GM23338 (cell line): ENCODE data around the gene SRPRA.

ENCODE experiments used
- CREB1 ChIP-seq: fragments of 250-450 bp; sonication (Bioruptor Pico); IDR thresholded peaks from 2 replicates; pipeline ENCODE4 v1.5.0; 2020; ENCODE audit warnings: low read depth, mild to moderate bottlenecking, moderate library complexity
- EZH2 ChIP-seq: fragments of 200-600 bp; sonication (generic); IDR thresholded peaks from one replicate; pipeline ENCODE4 v1.8.0; 2017; ENCODE audit warnings: antibody characterized with exemption, mild to moderate bottlenecking, low read depth; ENCODE audit not compliant: unreplicated experiment
- EZH2phosphoT487 ChIP-seq: fragments of 200-600 bp; sonication (generic); IDR thresholded peaks from one replicate; pipeline ENCODE4 v1.8.1; 2018; ENCODE audit warnings: antibody characterized with exemption; ENCODE audit not compliant: unreplicated experiment
- JUNB ChIP-seq: IDR thresholded peaks from one replicate; pipeline ENCODE4 v1.6.1; 2016; ENCODE audit warnings: antibody characterized with exemption; ENCODE audit not compliant: unreplicated experiment
- NANOG ChIP-seq: IDR thresholded peaks from 2 replicates; pipeline ENCODE4 v1.6.1; 2016; ENCODE audit warnings: antibody characterized with exemption, borderline replicate concordance
- POLR2AphosphoS5 ChIP-seq: IDR thresholded peaks from 2 replicates; pipeline ENCODE4 v1.6.1; 2016; ENCODE audit warnings: antibody characterized with exemption, low read depth
- STAT1 ChIP-seq: IDR thresholded peaks from one replicate; pipeline ENCODE4 v1.6.1; 2016; ENCODE audit warnings: antibody characterized with exemption; ENCODE audit not compliant: unreplicated experiment
- ZNF114 ChIP-seq: fragments of 250-450 bp; sonication (Bioruptor Pico); IDR thresholded peaks from 2 replicates; pipeline ENCODE4 v1.5.0; 2020; ENCODE audit warnings: mild to moderate bottlenecking, moderate library complexity
- ZNF331 ChIP-seq: fragments of 250-450 bp; sonication (Bioruptor Pico); IDR thresholded peaks from 2 replicates; pipeline ENCODE4 v1.5.0; 2020; ENCODE audit warnings: low read depth, mild to moderate bottlenecking, moderate library complexity
- TF ChIP-seq, protein P1 (sequence below), 2 experiments: fragments of 200-600 bp in 1 of 2; sonication (generic) in 1 of 2; conservative IDR thresholded peaks; 2 replicates each; pipeline versions ENCODE4 v1.5.1 to v1.6.1; 2016 to 2017; ENCODE audit warnings: antibody characterized with exemption in 2 of 2, low read depth in 2 of 2, mild to moderate bottlenecking in 2 of 2, moderate library complexity in 1 of 2
- TF ChIP-seq, protein P2 (sequence below): IDR thresholded peaks from one replicate; pipeline ENCODE4 v1.6.1; 2018; ENCODE audit warnings: antibody characterized with exemption; ENCODE audit not compliant: unreplicated experiment
- TF ChIP-seq, protein P3 (sequence below): IDR thresholded peaks from 2 replicates; pipeline ENCODE4 v1.6.1; 2016; ENCODE audit warnings: antibody characterized with exemption
- TF ChIP-seq, protein P4 (sequence below): fragments of 250-450 bp; sonication (Bioruptor Pico); IDR thresholded peaks from 2 replicates; pipeline ENCODE4 v1.5.0; 2020; ENCODE audit warnings: mild to moderate bottlenecking, moderate library complexity

DNA sequence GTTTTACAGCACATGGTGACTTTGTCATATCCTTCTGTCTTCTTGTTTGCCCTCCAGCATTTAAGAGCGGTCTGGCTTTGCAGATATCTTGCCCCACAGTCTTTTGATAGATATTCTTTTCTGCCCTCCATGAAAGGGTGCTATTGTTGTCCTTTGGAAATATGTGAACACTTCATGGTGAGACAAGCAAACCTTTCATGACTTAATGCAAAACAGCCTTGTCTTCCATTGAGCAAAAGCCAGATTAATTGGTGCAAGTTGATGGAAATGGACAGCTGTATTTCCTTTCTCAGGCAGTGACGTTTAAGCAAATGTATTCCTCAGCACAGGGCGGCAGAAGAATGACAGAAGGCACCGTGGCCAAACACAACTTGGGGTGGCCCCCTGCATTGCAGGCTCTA, 39.6 kb upstream of the SRPRA start:
- TF ChIP-seq, protein P1, sequence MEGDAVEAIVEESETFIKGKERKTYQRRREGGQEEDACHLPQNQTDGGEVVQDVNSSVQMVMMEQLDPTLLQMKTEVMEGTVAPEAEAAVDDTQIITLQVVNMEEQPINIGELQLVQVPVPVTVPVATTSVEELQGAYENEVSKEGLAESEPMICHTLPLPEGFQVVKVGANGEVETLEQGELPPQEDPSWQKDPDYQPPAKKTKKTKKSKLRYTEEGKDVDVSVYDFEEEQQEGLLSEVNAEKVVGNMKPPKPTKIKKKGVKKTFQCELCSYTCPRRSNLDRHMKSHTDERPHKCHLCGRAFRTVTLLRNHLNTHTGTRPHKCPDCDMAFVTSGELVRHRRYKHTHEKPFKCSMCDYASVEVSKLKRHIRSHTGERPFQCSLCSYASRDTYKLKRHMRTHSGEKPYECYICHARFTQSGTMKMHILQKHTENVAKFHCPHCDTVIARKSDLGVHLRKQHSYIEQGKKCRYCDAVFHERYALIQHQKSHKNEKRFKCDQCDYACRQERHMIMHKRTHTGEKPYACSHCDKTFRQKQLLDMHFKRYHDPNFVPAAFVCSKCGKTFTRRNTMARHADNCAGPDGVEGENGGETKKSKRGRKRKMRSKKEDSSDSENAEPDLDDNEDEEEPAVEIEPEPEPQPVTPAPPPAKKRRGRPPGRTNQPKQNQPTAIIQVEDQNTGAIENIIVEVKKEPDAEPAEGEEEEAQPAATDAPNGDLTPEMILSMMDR (conservative IDR thresholded peaks at IDR 0.05; ENCODE audit: low read depth in 2 of 2): no peak
- no peak for TF ChIP-seq EZH2
- TF ChIP-seq, protein P2, sequence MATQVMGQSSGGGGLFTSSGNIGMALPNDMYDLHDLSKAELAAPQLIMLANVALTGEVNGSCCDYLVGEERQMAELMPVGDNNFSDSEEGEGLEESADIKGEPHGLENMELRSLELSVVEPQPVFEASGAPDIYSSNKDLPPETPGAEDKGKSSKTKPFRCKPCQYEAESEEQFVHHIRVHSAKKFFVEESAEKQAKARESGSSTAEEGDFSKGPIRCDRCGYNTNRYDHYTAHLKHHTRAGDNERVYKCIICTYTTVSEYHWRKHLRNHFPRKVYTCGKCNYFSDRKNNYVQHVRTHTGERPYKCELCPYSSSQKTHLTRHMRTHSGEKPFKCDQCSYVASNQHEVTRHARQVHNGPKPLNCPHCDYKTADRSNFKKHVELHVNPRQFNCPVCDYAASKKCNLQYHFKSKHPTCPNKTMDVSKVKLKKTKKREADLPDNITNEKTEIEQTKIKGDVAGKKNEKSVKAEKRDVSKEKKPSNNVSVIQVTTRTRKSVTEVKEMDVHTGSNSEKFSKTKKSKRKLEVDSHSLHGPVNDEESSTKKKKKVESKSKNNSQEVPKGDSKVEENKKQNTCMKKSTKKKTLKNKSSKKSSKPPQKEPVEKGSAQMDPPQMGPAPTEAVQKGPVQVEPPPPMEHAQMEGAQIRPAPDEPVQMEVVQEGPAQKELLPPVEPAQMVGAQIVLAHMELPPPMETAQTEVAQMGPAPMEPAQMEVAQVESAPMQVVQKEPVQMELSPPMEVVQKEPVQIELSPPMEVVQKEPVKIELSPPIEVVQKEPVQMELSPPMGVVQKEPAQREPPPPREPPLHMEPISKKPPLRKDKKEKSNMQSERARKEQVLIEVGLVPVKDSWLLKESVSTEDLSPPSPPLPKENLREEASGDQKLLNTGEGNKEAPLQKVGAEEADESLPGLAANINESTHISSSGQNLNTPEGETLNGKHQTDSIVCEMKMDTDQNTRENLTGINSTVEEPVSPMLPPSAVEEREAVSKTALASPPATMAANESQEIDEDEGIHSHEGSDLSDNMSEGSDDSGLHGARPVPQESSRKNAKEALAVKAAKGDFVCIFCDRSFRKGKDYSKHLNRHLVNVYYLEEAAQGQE: no peak
- TF ChIP-seq CREB1 (CRISPR knock-in tag): no peak
- TF ChIP-seq ZNF114 (CRISPR knock-in tag): no peak
- TF ChIP-seq, protein P3, sequence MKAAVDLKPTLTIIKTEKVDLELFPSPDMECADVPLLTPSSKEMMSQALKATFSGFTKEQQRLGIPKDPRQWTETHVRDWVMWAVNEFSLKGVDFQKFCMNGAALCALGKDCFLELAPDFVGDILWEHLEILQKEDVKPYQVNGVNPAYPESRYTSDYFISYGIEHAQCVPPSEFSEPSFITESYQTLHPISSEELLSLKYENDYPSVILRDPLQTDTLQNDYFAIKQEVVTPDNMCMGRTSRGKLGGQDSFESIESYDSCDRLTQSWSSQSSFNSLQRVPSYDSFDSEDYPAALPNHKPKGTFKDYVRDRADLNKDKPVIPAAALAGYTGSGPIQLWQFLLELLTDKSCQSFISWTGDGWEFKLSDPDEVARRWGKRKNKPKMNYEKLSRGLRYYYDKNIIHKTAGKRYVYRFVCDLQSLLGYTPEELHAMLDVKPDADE: no peak
- no peak for TF ChIP-seq POLR2AphosphoS5
- no peak for TF ChIP-seq JUNB
- TF ChIP-seq, protein P4, sequence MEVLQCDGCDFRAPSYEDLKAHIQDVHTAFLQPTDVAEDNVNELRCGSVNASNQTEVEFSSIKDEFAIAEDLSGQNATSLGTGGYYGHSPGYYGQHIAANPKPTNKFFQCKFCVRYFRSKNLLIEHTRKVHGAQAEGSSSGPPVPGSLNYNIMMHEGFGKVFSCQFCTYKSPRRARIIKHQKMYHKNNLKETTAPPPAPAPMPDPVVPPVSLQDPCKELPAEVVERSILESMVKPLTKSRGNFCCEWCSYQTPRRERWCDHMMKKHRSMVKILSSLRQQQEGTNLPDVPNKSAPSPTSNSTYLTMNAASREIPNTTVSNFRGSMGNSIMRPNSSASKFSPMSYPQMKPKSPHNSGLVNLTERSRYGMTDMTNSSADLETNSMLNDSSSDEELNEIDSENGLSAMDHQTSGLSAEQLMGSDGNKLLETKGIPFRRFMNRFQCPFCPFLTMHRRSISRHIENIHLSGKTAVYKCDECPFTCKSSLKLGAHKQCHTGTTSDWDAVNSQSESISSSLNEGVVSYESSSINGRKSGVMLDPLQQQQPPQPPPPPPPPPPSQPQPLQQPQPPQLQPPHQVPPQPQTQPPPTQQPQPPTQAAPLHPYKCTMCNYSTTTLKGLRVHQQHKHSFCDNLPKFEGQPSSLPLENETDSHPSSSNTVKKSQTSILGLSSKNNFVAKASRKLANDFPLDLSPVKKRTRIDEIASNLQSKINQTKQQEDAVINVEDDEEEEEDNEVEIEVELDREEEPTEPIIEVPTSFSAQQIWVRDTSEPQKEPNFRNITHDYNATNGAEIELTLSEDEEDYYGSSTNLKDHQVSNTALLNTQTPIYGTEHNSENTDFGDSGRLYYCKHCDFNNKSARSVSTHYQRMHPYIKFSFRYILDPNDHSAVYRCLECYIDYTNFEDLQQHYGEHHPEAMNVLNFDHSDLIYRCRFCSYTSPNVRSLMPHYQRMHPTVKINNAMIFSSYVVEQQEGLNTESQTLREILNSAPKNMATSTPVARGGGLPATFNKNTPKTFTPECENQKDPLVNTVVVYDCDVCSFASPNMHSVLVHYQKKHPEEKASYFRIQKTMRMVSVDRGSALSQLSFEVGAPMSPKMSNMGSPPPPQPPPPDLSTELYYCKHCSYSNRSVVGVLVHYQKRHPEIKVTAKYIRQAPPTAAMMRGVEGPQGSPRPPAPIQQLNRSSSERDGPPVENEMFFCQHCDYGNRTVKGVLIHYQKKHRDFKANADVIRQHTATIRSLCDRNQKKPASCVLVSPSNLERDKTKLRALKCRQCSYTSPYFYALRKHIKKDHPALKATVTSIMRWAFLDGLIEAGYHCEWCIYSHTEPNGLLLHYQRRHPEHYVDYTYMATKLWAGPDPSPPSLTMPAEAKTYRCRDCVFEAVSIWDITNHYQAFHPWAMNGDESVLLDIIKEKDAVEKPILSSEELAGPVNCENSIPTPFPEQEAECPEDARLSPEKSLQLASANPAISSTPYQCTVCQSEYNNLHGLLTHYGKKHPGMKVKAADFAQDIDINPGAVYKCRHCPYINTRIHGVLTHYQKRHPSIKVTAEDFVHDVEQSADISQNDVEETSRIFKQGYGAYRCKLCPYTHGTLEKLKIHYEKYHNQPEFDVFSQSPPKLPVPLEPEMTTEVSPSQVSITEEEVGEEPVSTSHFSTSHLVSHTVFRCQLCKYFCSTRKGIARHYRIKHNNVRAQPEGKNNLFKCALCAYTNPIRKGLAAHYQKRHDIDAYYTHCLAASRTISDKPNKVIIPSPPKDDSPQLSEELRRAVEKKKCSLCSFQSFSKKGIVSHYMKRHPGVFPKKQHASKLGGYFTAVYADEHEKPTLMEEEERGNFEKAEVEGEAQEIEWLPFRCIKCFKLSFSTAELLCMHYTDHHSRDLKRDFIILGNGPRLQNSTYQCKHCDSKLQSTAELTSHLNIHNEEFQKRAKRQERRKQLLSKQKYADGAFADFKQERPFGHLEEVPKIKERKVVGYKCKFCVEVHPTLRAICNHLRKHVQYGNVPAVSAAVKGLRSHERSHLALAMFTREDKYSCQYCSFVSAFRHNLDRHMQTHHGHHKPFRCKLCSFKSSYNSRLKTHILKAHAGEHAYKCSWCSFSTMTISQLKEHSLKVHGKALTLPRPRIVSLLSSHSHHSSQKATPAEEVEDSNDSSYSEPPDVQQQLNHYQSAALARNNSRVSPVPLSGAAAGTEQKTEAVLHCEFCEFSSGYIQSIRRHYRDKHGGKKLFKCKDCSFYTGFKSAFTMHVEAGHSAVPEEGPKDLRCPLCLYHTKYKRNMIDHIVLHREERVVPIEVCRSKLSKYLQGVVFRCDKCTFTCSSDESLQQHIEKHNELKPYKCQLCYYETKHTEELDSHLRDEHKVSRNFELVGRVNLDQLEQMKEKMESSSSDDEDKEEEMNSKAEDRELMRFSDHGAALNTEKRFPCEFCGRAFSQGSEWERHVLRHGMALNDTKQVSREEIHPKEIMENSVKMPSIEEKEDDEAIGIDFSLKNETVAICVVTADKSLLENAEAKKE (CRISPR knock-in tag): no peak
- no peak for TF ChIP-seq EZH2phosphoT487
- TF ChIP-seq STAT1: no peak
- no peak for TF ChIP-seq ZNF331
- no peak for TF ChIP-seq NANOG
